Measurements from ENCODE around the gene TRIP13. TPM values are rescaled to one million over a fixed set of nuclear protein-coding genes. Genes with fewer than 3 reads are reported as not detected.

Gene TRIP13
- total RNA-seq, 2 donors from 2014 or later: 21.9 to 32.4 TPM

- no peak overlapping the region for H3K9ac ChIP-seq (ENCODE audit: extremely low read depth, low read length, poor library complexity, severe bottlenecking)
- H3K27ac Mint-ChIP-seq: no peak overlapping the region
- DNase-seq: no peak
- no peak overlapping the region for H3K4me3 ChIP-seq (ENCODE audit: low read length)
- H3K4me1 ChIP-seq (ENCODE audit: control insufficient read depth, insufficient read depth, low read length): no peaks in the 10 kb centered on the region
- H3K27me3 Mint-ChIP-seq (ENCODE audit: insufficient read depth): no peaks in the 10 kb centered on the region
- H3K36me3 ChIP-seq (ENCODE audit: control insufficient read depth, insufficient read depth, low read length): no peaks in the 10 kb centered on the region
- no peaks in the 10 kb centered on the region for H3K4me1 Mint-ChIP-seq
- H3K27me3 ChIP-seq (ENCODE audit: control insufficient read depth, insufficient read depth, low read length, poor library complexity, severe bottlenecking): no peaks in the 10 kb centered on the region
- no peaks in the 10 kb centered on the region for H3K9me3 ChIP-seq (ENCODE audit: control insufficient read depth, low read length)
- H3K4me3 Mint-ChIP-seq: no peak overlapping the region
- 92% methylated on average over 5 to 15 of the region's 15 CpGs for WGBS, 2 experiments (ENCODE audit: insufficient coverage in 1 of 2, insufficient read length in 1 of 2)
- no peak overlapping the region for H3K27ac ChIP-seq (ENCODE audit: low read depth, low read length)
- no peaks in the 10 kb centered on the region for H3K36me3 Mint-ChIP-seq (ENCODE audit: low read depth)
- no peak for TF ChIP-seq CTCF (conservative IDR thresholded peaks at IDR 0.05)
- H3K9me3 Mint-ChIP-seq: no peaks in the 10 kb centered on the region
Measured at GRCh38 chr5:962386-962785, 69.7 kb downstream of the TRIP13 start.

- Histone ChIP-seq H3K4me3 (ENCODE audit: low read length) (no peak overlapping the region), H3K9ac (ENCODE audit: extremely low read depth, low read length, poor library complexity, severe bottlenecking) (no peak overlapping the region), H3K9me3 (ENCODE audit: control insufficient read depth, low read length) (no peaks in the 10 kb centered on the region), H3K27me3 (ENCODE audit: control insufficient read depth, insufficient read depth, low read length, poor library complexity, severe bottlenecking) (peaks cover 2% of the 10 kb centered on the region), H3K4me1 (ENCODE audit: control insufficient read depth, insufficient read depth, low read length) (no peaks in the 10 kb centered on the region), H3K36me3 (ENCODE audit: control insufficient read depth, insufficient read depth, low read length) (no peaks in the 10 kb centered on the region), H3K27ac (ENCODE audit: low read depth, low read length) (no peak overlapping the region)
- no peak for DNase-seq
- TF ChIP-seq CTCF (conservative IDR thresholded peaks at IDR 0.05): no peak
- no peak overlapping the region for H3K27ac Mint-ChIP-seq
- no peak overlapping the region for H3K4me3 Mint-ChIP-seq
- H3K9me3 Mint-ChIP-seq: no peaks in the 10 kb centered on the region
- H3K36me3 Mint-ChIP-seq (ENCODE audit: low read depth): no peaks in the 10 kb centered on the region
- no peaks in the 10 kb centered on the region for H3K4me1 Mint-ChIP-seq
- WGBS, 2 experiments (ENCODE audit: insufficient coverage in 1 of 2, insufficient read length in 1 of 2): 93 to 100% methylated on average over 2 to 12 of the region's 12 CpGs
- H3K27me3 Mint-ChIP-seq (ENCODE audit: insufficient read depth): no peaks in the 10 kb centered on the region
Measured at GRCh38 chr5:962801-963200, 70.1 kb downstream of the TRIP13 start.

- H3K9me3 Mint-ChIP-seq: no peaks in the 10 kb centered on the region
- no peaks in the 10 kb centered on the region for H3K27me3 Mint-ChIP-seq (ENCODE audit: insufficient read depth)
- H3K9me3 ChIP-seq (ENCODE audit: control insufficient read depth, low read length): no peaks in the 10 kb centered on the region
- H3K4me1 Mint-ChIP-seq: no peaks in the 10 kb centered on the region
- no peak overlapping the region for H3K27ac ChIP-seq (ENCODE audit: low read depth, low read length)
- H3K9ac ChIP-seq (ENCODE audit: extremely low read depth, low read length, poor library complexity, severe bottlenecking): no peak overlapping the region
- H3K36me3 ChIP-seq (ENCODE audit: control insufficient read depth, insufficient read depth, low read length): no peaks in the 10 kb centered on the region
- DNase-seq: peak; percentile 35
- TF ChIP-seq CTCF (conservative IDR thresholded peaks at IDR 0.05): no peak
- no peak overlapping the region for H3K4me3 Mint-ChIP-seq
- peak overlapping the region; percentile 26 for H3K27ac Mint-ChIP-seq
- peaks cover 5% of the 10 kb centered on the region for H3K27me3 ChIP-seq (ENCODE audit: control insufficient read depth, insufficient read depth, low read length, poor library complexity, severe bottlenecking)
- no peaks in the 10 kb centered on the region for H3K36me3 Mint-ChIP-seq (ENCODE audit: low read depth)
- no peaks in the 10 kb centered on the region for H3K4me1 ChIP-seq (ENCODE audit: control insufficient read depth, insufficient read depth, low read length)
- H3K4me3 ChIP-seq (ENCODE audit: low read length): no peak overlapping the region
- 94 to 100% methylated on average over 4 to 10 of the region's 10 CpGs for WGBS, 2 experiments (ENCODE audit: insufficient coverage in 1 of 2, insufficient read length in 1 of 2)
Measured at GRCh38 chr5:963310-963672, 70.6 kb downstream of the TRIP13 start.
